ENCODE results near the gene THRA. TPM values are rescaled to one million over a fixed set of nuclear protein-coding genes. Genes with fewer than 3 reads are reported as not detected.

THRA gene
- total RNA-seq, 1 donor from 2014 or later = 13.6 TPM

- peak; percentile 81 for DNase-seq (ENCODE audit: low spot score)
- peaks cover 31% of the 10 kb centered on the region for H3K27me3 Mint-ChIP-seq (ENCODE audit: unreplicated experiment)
- H3K9me3 Mint-ChIP-seq (ENCODE audit: unreplicated experiment) = no peaks in the 10 kb centered on the region
- peaks cover 15% of the 10 kb centered on the region for H3K36me3 Mint-ChIP-seq (ENCODE audit: low read depth, unreplicated experiment)
- peak overlapping the region; percentile 91 for H3K27ac Mint-ChIP-seq (ENCODE audit: unreplicated experiment)
- TF ChIP-seq CTCF (IDR thresholded peaks at IDR 0.05; ENCODE audit: unreplicated experiment) = no peak
- peaks cover 51% of the 10 kb centered on the region for H3K4me1 Mint-ChIP-seq (ENCODE audit: unreplicated experiment)
- H3K4me3 Mint-ChIP-seq (ENCODE audit: unreplicated experiment) = peak overlapping the region; percentile 89
Measured at GRCh38 chr17:40098846-40099618, 36.3 kb downstream of the THRA start.

GRCh38 chr17:40099619-40100418 lies 37.1 kb downstream of the THRA start:
- no peak for DNase-seq (ENCODE audit: low spot score)
- Mint-ChIP-seq H3K36me3 (ENCODE audit: low read depth, unreplicated experiment) (peaks cover 13% of the 10 kb centered on the region), H3K27me3 (ENCODE audit: unreplicated experiment) (peaks cover 33% of the 10 kb centered on the region), H3K4me3 (ENCODE audit: unreplicated experiment) (peak overlapping the region; percentile 89), H3K4me1 (ENCODE audit: unreplicated experiment) (peaks cover 58% of the 10 kb centered on the region), H3K27ac (ENCODE audit: unreplicated experiment) (peak overlapping the region; percentile 52), H3K9me3 (ENCODE audit: unreplicated experiment) (no peaks in the 10 kb centered on the region)
- no peak for TF ChIP-seq CTCF (IDR thresholded peaks at IDR 0.05; ENCODE audit: unreplicated experiment)

- no peaks in the 10 kb centered on the region for H3K9me3 Mint-ChIP-seq (ENCODE audit: unreplicated experiment)
- H3K27me3 Mint-ChIP-seq (ENCODE audit: unreplicated experiment) = peaks cover 33% of the 10 kb centered on the region
- TF ChIP-seq CTCF (IDR thresholded peaks at IDR 0.05; ENCODE audit: unreplicated experiment) = no peak
- H3K4me3 Mint-ChIP-seq (ENCODE audit: unreplicated experiment) = peak within 1 kb of the TSS; percentile 89
- peak within 1 kb of the TSS; percentile 57 for H3K27ac Mint-ChIP-seq (ENCODE audit: unreplicated experiment)
- peaks cover 58% of the 10 kb centered on the region for H3K4me1 Mint-ChIP-seq (ENCODE audit: unreplicated experiment)
- no peak for DNase-seq (ENCODE audit: low spot score)
- peaks cover 13% of the 10 kb centered on the region for H3K36me3 Mint-ChIP-seq (ENCODE audit: low read depth, unreplicated experiment)
Measured at GRCh38 chr17:40100419-40100668, 37.6 kb downstream of the THRA start, which contains the start of gene NR1D1. TSS of gene NR1D1 (minus strand) at chr17:40100589. CDS start at chr17:40100094, 495 bp downstream.

- no peaks in the 10 kb centered on the region for H3K9me3 Mint-ChIP-seq (ENCODE audit: unreplicated experiment)
- peak; percentile 91 for DNase-seq (ENCODE audit: low spot score)
- TF ChIP-seq CTCF (IDR thresholded peaks at IDR 0.05; ENCODE audit: unreplicated experiment) = no peak
- peaks cover 31% of the 10 kb centered on the region for H3K27me3 Mint-ChIP-seq (ENCODE audit: unreplicated experiment)
- H3K27ac Mint-ChIP-seq (ENCODE audit: unreplicated experiment) = peak overlapping the region; percentile 57
- H3K4me3 Mint-ChIP-seq (ENCODE audit: unreplicated experiment) = peak overlapping the region; percentile 86
- peaks cover 13% of the 10 kb centered on the region for H3K36me3 Mint-ChIP-seq (ENCODE audit: low read depth, unreplicated experiment)
- H3K4me1 Mint-ChIP-seq (ENCODE audit: unreplicated experiment) = peaks cover 60% of the 10 kb centered on the region
Measured at GRCh38 chr17:40100669-40101366, 38.1 kb downstream of the THRA start.

All from endothelial cell (in vitro differentiated cells).